ENCODE measurements around the gene ZFX. TPM values are rescaled to one million over a fixed set of nuclear protein-coding genes. Genes with fewer than 3 reads are reported as not detected.

Gene ZFX
- total RNA-seq, 4 donors from 2014 or later, result 39.2 to 59.7 (median 56.5) TPM

DNA sequence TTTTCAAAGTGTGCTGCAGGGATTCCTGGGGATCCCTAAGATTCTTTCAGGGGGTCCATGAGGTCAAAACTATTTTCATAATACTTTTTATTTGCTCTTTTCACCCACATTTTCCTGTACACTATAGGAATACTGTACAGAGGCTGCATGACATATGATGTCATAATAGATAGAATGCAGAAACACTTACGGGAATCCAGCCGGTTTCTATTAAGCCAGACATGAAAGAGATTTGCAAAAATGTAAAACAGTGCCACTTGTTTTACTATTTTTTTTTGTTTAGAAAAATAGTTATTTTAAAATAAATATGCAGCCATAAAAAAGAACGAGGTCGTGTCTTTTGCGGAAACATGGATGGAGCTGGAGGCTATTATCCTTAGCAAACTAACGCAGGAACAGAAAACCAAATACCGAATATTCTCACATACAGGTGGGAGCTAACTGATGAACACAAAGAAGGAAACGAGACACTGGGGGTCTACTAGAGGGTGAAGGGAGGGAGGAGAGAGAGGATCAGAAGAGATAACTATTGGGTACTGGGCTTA lies 5.0 kb downstream of the ZFX start:
- no peak for TF ChIP-seq CTCF (IDR thresholded peaks at IDR 0.05; ENCODE audit: low read depth)

- TF ChIP-seq CTCF (IDR thresholded peaks at IDR 0.05; ENCODE audit: low read depth), result no peak
Measured at GRCh38 chrX:24156177-24156576, 6.6 kb downstream of the ZFX start.

- no peak for TF ChIP-seq CTCF (IDR thresholded peaks at IDR 0.05; ENCODE audit: low read depth)
Measured at GRCh38 chrX:24158881-24159280, 9.4 kb downstream of the ZFX start.

DNA sequence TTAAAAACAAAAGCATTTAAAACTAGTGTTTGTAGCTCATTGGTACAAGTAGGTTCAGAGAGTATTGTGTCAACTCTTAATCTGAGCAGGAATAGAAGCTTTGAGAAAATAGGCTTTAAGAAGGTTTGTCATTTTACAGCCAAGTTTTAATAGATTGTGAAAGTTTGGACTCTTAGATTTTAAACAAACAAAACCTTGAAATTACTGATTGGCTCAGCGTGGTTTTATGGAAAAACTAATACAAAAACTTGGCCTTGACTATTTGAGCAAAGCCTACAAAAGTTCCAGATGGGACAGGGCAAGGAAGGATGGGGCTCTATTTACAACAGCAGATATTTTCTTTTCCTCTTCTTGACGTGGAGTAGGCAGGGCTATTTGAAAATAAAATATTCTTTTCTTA lies 16.5 kb downstream of the ZFX start:
- no peak for TF ChIP-seq CTCF (IDR thresholded peaks at IDR 0.05; ENCODE audit: low read depth)

DNA sequence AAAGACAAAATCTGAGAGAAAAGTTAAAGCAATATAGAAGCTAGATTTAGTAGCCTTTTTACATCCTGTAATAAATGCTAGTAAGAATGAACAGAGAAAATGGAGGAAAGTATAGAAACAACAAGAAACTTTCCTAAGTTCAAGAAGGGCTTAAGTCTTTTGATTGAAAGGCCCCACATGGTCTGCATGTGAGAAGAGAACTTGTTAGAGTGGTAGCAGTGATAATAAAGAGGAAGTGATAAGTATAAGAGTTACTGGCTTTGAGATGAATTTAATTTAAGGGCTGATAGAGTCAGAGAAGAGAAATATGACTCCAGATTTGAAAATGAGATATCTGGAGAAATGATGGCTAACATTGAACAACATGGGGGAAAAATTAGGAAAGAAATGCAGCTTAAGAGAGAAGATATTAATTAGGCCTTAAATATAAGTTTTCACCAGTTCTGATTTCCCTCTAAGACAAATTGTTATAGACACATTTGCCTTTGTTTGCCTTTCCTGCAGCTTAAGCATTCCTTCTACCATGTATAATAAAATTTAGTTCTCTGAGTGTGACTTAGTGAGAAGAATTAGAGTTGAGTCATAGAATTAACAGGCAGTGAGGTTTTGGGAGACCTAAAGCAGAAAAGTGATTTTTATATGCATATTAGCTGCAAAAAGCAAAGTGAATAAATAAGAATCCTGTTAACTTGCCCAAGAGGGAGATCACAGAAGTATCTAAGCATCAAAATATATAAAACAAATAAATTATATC lies 18.4 kb downstream of the ZFX start:
- TF ChIP-seq CTCF (IDR thresholded peaks at IDR 0.05; ENCODE audit: low read depth), result no peak

DNA sequence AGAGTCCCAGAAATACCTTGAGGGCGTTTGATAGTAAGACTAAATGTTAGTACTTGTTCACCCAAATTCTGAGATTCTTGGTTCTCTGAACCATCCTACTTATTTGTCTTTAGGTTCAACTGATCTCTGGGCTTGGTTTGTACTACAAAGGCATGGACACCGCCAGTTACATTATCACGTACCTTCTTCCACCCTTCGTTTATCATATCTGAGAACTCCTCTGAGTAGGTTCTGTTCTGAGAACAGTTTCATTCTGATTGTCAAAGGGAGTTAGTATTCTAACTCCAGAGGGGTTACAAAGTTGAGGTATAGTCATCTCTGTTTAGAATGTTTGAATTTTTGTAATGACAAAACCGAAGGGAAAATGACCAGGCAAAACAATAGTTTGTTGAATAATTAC lies 19.3 kb downstream of the ZFX start:
- no peak for TF ChIP-seq CTCF (IDR thresholded peaks at IDR 0.05; ENCODE audit: low read depth)

GRCh38 chrX:24169211-24169610 lies 19.7 kb downstream of the ZFX start:
- TF ChIP-seq CTCF (IDR thresholded peaks at IDR 0.05; ENCODE audit: low read depth), result no peak
